Endometrial microvascular endothelial cells (primary cell): Measurements from ENCODE around the gene TMEM258. TPM values are rescaled to one million over a fixed set of nuclear protein-coding genes. Genes with fewer than 3 reads are reported as not detected.

Source experiments
- in situ Hi-C: cut with HindIII; loops from 2 replicates; pipeline ENCODE4 v1.10.0; 2017; ENCODE audit warnings: low sequenced_read_pairs, low pct_unique_long_range_greater_than_20kb; ENCODE audit errors: inconsistent ontology term
- total RNA-seq: library from RNA; depleted of rRNA; stranded (reverse); fragments of >200 nt; gene quantifications from one replicate; pipeline ENCODE4 v1.2.3, GENCODE V29; 2015; ENCODE audit errors: inconsistent ontology term

Gene TMEM258
- total RNA-seq, 1 donor from 2014 or later, result 59.3 TPM

- in situ Hi-C loops, result no loop called here
These were observed 8.2 kb upstream of the TMEM258 start for GRCh38 chr11:61800331-61801281.

GRCh38 chr11:61799665-61800284, 7.4 kb upstream of the TMEM258 start:
- in situ Hi-C loops, result loop anchor here (25.0 kb wide), 1 partner anchor 288 kb away; no protein-coding TSS in a partner anchor

GRCh38 chr11:61797263-61797944, 5.0 kb upstream of the TMEM258 start:
- in situ Hi-C loops, result loop anchor here (25.0 kb wide), 1 partner anchor 290 kb away; no protein-coding TSS in a partner anchor

GRCh38 chr11:61795876-61796526, 3.6 kb upstream of the TMEM258 start:
- in situ Hi-C loops, result loop anchor here (25.0 kb wide), 1 partner anchor 291 kb away; no protein-coding TSS in a partner anchor

- in situ Hi-C loops, result loop anchor here (25.0 kb wide), 1 partner anchor 292 kb away; no protein-coding TSS in a partner anchor
These were observed 3.1 kb upstream of the TMEM258 start for GRCh38 chr11:61795459-61795858.

- in situ Hi-C loops, result loop anchor here (25.0 kb wide), 1 partner anchor 293 kb away; no protein-coding TSS in a partner anchor
These were observed 2.2 kb upstream of the TMEM258 start for GRCh38 chr11:61794579-61794978.

- in situ Hi-C loops, result loop anchor here (25.0 kb wide), 1 partner anchor 293 kb away; no protein-coding TSS in a partner anchor
These were observed 1.4 kb upstream of the TMEM258 start for GRCh38 chr11:61793829-61794204.

GRCh38 chr11:61793083-61793828, 857 bp upstream of the TMEM258 start:
- in situ Hi-C loops, result loop anchor here (25.0 kb wide), 1 partner anchor 294 kb away; no protein-coding TSS in a partner anchor

- in situ Hi-C loops, result loop anchor here (25.0 kb wide), 1 partner anchor 295 kb away; no protein-coding TSS in a partner anchor
These were observed 576 bp downstream of the TMEM258 start for GRCh38 chr11:61791737-61792309.

- in situ Hi-C loops, result loop anchor here (25.0 kb wide), 1 partner anchor 299 kb away; no protein-coding TSS in a partner anchor
These were observed 4.4 kb downstream of the TMEM258 start for GRCh38 chr11:61787928-61788491.

- in situ Hi-C loops, result loop anchor here (25.0 kb wide), 1 partner anchor 301 kb away; no protein-coding TSS in a partner anchor
These were observed 6.5 kb downstream of the TMEM258 start for GRCh38 chr11:61785837-61786402.

- in situ Hi-C loops, result loop anchor here (25.0 kb wide), 1 partner anchor 303 kb away; no protein-coding TSS in a partner anchor
These were observed 7.9 kb downstream of the TMEM258 start for GRCh38 chr11:61784506-61784805.

GRCh38 chr11:61783717-61784505, 8.5 kb downstream of the TMEM258 start:
- in situ Hi-C loops, result loop anchor here (25.0 kb wide), 1 partner anchor 303 kb away; no protein-coding TSS in a partner anchor

- in situ Hi-C loops, result loop anchor here (25.0 kb wide), 1 partner anchor 304 kb away; no protein-coding TSS in a partner anchor
These were observed 9.6 kb downstream of the TMEM258 start for GRCh38 chr11:61782841-61783240.

- in situ Hi-C loops, result loop anchor here (25.0 kb wide), 1 partner anchor 305 kb away; no protein-coding TSS in a partner anchor
These were observed 10.1 kb downstream of the TMEM258 start for GRCh38 chr11:61782299-61782698.

- in situ Hi-C loops, result loop anchor here (25.0 kb wide), 1 partner anchor 306 kb away; no protein-coding TSS in a partner anchor
These were observed 10.8 kb downstream of the TMEM258 start for GRCh38 chr11:61781585-61781984.
